ENCODE data around the gene XRRA1. TPM values are rescaled to one million over a fixed set of nuclear protein-coding genes. Genes with fewer than 3 reads are reported as not detected.

Gene XRRA1
- total and polyA plus RNA-seq, 2 of the 4 experiments (the other 2 are of a cell fraction): 5.4 to 6.3 TPM

GRCh38 chr11:74925281-74925680 is 23.6 kb downstream of the XRRA1 start:
- intact Hi-C loops (cut with micrococcal nuclease): no loop called here
- no peak overlapping the region for H4K91ac ChIP-seq (ENCODE audit: insufficient read depth, low read depth, low read length)
- WGBS, 2 experiments (ENCODE audit: extremely low coverage in 2 of 2, insufficient read length in 1 of 2): 100% methylated on average over 1 of the region's 4 CpGs; no CpG with 5 or more reads in 1 of the 2 experiments

More at GRCh38 chr11:74925281-74925680, 23.6 kb downstream of the XRRA1 start:
- Histone ChIP-seq H2BK15ac (ENCODE audit: low read depth, low read length) (no peak overlapping the region), H2AK5ac (ENCODE audit: low read depth, low read length) (peak overlapping the region; percentile 5; the same call in 1 of the 2 replicates), H3K9ac (ENCODE audit: low read depth, low read length) (no peak overlapping the region), H3K9me3 (ENCODE audit: control insufficient read depth, insufficient read depth, low read length) (no peaks in the 10 kb centered on the region), H3K36me3 (ENCODE audit: control insufficient read depth, insufficient read depth, low read length) (peaks cover 5% of the 10 kb centered on the region; the same call in 1 of the 2 replicates), H2AFZ (replicated peaks; ENCODE audit: low read length, poor library complexity) (no peak overlapping the region), H3K56ac (ENCODE audit: extremely low read depth, insufficient read depth, low read length) (no peak overlapping the region; the same call in 1 of the 2 replicates), H3K4me2 (ENCODE audit: low read depth, low read length) (no peak overlapping the region), H3K4ac (ENCODE audit: low read depth, low read length) (no peak overlapping the region), H3K23ac (ENCODE audit: low read depth, low read length) (no peak overlapping the region), H2AK9ac (replicated peaks; ENCODE audit: low read depth, low read length, poor library complexity) (no peak overlapping the region), H2BK5ac (ENCODE audit: low read depth, low read length, poor library complexity, severe bottlenecking) (no peak overlapping the region), H3K27ac (ENCODE audit: insufficient read depth, low read length) (no peak overlapping the region), H4K20me1 (ENCODE audit: insufficient read depth, low read length) (no peaks in the 10 kb centered on the region), H3K18ac (ENCODE audit: low read depth, low read length) (no peak overlapping the region; the same call in 1 of the 2 replicates), H3K4me3 (ENCODE audit: insufficient read depth, low read depth, low read length) (no peak overlapping the region), H3K27me3 (ENCODE audit: control insufficient read depth, insufficient read depth, low read length) (no peaks in the 10 kb centered on the region), H3K4me1 (ENCODE audit: control insufficient read depth, insufficient read depth, low read length) (peaks cover 8% of the 10 kb centered on the region), H2BK120ac (ENCODE audit: low read depth, low read length) (no peak overlapping the region), H3K9me1 (ENCODE audit: insufficient read depth, low read length) (no peaks in the 10 kb centered on the region; the same call in 1 of the 2 replicates), H3K79me1 (ENCODE audit: low read depth in 1 of 2, low read length in 2 of 2) (no peaks in the 10 kb centered on the region; a peak in 1 of 4 replicates), H4K5ac (ENCODE audit: low read depth, low read length) (no peak overlapping the region), H3K14ac (replicated peaks; ENCODE audit: low read depth, low read length) (no peak overlapping the region), H4K8ac (ENCODE audit: low read depth in 2 of 2, low read length in 2 of 2) (no peak overlapping the region), H2BK20ac (ENCODE audit: low read depth, low read length) (no peak overlapping the region)
- dilution Hi-C loops (cut with HindIII; ENCODE audit: low sequenced_read_pairs, unreplicated experiment): no loop called here
- ChIA-PET CTCF (interaction anchor here (1.1 to 1.2 kb wide), 2 partner anchors 13 to 323 kb away, joined by 3 to 4 read pairs; no protein-coding TSS in a partner anchor), POLR2A (ENCODE audit: unreplicated experiment) (no interaction called here)
- DNase-seq: peak; percentile 41
- TF ChIP-seq MAFK (IDR thresholded peaks at IDR 0.05; ENCODE audit: low read depth, low read length) (0 out of 2 replicates have a peak, but pooled peaks have one; percentile 10), NFE2L2 (IDR thresholded peaks at IDR 0.05; ENCODE audit: low read depth, low read length) (peak; percentile 49; the same call in 1 of the 2 replicates), CTCF (conservative IDR thresholded peaks at IDR 0.05; ENCODE audit: low read depth, low read length) (no peak)
- no TSS peak for BruUV-seq (replicated peaks)
- ATAC-seq (ENCODE audit: low read depth): no peak
- in situ Hi-C loops (cut with MboI; ENCODE audit: low sequenced_read_pairs): loop anchor here (5.0 kb wide), 1 partner anchor 322 kb away; no protein-coding TSS in a partner anchor
